Measurements from ENCODE around the gene CALHM5.

- TF ChIP-seq CTCF (conservative IDR thresholded peaks at IDR 0.05) (no peak), EZH2 (IDR thresholded peaks at IDR 0.05; ENCODE audit: low read depth) (no peak)
Observed at GRCh38 chr6:116508527-116508926, 2.9 kb upstream of the CALHM5 start.

Measured in PC-9 (cell line).